HG02623 (cell line): Measurements from ENCODE around the gene FRMD7.
A peak's percentile ranks its signal among the peaks of the same experiment; 100 is the strongest.
"Not testable (repeated sequence)": the region's sequence is repeated elsewhere in the genome, so short reads cannot be mapped to it uniquely, and the experiment has no call there.

ENCODE experiments used
- ATAC-seq: cut with Tn5 transposase; IDR thresholded peaks from one replicate; pipeline ENCODE4 v1.9.1; 2021; ENCODE audit warnings: moderate library complexity; ENCODE audit not compliant: unreplicated experiment

Gene FRMD7

DNA sequence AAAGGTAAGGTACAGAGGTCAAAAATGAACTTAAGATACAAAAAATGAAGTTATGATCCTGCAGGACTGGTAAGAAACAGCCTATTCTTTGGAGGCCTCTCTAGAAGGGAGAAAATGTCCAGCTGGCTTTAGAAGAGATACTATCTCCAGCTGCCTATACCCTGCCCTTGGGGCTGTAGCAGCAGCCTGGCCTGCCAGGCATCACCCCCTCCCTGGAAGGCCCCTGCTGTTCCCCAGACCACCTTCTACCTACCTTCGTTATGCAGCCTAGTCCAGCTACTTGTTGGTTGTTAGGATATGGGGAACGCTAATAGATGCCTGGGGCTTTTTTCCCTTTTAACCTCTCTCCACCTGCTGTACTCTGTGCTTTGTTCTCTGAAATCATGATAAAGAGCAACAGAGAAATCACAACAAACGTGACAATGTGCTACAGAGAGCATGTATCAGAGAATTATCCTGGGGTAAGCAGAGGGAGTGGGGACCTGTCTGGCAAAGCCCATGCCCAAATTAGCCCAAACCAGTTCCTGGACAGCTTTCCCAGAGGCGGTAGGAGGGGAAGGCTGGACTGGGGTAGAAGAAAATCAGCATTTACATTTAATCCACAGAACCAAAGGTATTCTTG is 34.5 kb downstream of the FRMD7 start:
- no peak for ATAC-seq

DNA sequence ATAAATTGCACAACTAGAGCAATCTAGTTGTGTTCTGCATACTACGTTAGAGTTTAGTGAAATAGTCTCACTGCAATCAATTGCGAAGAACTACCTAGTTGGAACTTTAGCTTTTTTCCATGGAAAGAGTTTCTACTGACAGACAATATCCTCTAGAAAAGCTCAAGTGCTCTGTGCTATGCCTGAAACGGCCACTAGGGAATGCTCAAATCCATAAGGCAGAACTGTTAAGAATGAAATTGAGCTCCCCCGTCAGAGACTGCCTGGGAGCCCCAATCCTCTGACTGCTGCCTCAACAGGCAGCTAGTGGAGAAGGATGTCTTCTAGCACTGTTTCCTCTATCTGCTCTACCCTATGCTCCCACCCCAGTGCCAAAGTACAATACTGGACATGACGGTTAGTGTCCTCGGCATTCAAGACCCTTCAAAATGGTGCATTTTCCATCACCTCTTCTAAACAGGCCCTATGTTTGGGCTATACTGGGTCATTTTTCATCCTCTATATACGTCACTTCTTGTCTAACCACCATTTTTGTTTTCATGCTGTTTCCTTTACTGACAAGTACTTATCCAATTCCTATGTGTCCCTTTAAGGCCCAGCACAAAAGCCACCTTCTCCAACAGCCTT is 35.3 kb downstream of the FRMD7 start:
- peak; percentile 77 for ATAC-seq

DNA sequence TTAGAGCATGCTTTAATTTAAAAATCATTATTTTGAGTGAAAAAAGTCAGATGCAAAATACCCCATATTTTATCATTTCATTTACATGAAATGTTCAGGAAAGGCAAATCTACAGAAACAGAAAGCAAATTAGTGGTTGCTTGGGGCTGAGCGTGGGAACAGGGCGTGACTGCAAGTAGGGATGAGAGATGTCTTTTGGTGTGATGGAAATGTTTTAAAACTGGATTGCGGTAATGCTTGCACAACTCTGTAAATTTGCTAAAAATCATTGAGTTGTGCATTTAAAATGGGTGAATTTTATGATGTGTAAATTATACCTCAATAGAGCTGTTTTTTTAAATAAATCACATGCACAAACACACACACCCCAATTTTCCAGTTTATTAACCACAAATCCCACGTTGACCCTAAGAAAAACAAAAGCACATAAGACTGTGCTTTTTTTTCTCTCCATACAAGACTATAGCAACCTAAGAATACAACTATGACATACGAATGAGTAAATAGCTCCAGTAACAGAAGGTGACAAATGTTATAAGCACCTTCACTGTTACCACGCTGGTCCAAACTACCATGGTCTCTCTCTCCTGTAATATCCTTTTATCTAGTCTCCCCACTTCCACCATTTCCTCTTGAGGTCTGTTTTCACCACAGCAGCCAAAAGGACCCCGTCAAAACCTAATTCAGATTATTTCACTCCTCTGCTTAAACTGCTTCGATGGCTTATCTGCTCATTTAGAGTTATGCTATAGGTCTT is 37.2 kb downstream of the FRMD7 start:
- no peak for ATAC-seq

DNA sequence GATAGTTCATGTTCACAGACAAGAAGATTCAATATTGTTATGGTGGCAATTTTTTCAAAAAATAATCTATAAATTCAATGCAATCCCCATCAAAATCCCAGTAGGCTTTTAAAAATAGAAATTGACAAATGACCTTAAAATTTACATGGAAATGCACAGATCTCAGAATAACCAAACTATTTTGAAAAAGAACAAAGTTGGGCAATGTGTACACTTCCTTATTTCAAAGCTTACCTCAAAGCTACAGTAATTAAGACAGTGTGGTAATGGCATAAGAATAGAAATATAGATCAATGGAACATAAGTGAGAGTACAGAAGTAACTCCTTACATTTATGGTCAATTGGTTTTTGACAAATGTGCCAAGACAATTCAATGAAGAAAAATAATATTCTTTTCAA is 39.0 kb downstream of the FRMD7 start:
- ATAC-seq = no peak

DNA sequence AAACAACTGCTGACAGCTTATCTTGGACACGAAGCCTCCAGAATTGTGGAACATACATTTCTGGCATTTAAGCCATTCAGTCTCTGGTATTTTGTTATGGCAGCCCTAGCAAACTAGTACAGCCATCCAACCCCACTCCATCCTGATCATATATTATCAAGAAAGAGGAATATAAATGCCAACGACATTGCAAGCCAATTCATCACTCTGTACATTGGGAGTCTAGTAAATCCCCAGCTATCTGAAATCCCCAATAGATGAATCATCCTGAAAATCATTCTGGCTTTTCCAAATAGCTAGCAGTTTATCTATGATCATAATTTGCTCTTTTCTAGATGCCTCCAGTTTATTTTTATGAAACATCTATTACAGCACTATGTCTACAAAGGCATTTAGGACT is 41.1 kb downstream of the FRMD7 start:
- ATAC-seq = no peak

DNA sequence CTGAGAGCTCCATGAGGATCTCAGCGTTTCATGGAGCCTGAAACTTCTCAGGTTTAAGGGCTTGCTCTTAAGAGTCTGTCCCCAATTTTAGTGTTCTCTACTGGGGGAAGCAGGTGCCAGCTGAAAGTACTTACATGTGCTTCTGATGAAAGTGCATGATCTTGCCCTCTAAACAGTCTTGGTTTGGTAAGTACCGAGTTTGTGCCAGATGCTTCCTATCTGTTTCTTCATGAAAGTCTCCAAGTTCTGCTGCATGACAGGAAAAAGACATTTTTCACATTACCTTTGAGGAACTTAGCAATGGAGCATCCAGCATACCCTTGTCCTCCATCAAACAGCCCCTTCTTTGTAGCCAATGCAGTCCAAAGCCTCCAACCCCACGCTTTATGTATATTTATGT is 42.0 kb downstream of the FRMD7 start:
- no peak for ATAC-seq

DNA sequence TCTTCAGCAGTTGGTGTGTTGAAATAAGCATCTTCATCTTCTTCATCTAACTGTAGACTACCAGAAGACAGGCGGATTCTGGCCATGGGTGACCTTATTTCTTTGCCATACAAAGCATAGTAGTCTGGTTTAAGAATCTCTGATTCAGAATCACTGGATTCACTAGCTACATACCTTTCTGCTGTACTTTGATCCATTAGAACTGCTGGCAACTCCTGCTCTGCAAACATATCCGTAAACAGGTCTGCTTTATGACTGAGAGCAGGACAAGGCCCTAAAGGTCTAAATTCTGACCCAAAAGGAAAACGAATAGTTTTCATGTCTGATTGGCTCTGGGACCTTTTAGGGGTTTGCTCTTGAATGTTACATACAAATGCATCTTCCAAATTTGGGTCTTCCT is 49.9 kb downstream of the FRMD7 start:
- ATAC-seq = no peak

DNA sequence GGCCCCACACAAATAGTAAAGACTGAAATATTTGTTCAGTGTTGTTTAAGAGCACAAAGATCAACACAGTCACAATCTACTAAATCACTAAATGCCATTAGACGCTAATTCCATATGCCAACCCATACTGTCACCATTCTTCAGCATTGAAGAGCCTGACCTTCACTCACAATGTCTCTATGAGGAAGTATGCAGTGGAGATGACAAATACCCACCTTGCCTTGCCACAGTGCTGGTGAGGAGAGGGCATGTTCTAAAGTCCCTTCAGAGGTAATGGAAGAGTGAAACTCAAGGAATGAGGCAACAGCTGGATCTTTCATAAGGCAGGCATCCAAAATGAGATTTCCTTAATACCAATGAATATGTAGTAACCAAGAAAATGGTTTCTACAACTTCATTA is 50.4 kb downstream of the FRMD7 start:
- no peak for ATAC-seq

DNA sequence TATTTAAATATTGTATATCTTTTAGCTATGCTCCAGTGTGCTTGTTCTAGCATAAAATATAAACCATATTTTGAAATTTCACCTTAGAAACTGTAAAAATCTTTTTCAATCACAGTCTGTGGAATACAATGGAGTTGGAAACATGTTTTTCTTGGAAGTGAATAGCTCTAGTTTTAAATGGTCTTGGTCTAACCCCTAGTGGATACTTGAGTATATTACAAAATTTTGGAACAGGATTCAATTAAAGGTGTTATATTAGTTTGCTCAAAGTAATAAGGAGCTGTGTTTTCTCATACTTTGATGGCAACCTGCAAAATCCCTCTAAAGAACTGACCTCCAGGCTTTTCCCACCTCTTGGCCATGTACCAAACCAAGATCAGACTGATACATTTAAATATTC is 56.6 kb downstream of the FRMD7 start:
- no peak for ATAC-seq

DNA sequence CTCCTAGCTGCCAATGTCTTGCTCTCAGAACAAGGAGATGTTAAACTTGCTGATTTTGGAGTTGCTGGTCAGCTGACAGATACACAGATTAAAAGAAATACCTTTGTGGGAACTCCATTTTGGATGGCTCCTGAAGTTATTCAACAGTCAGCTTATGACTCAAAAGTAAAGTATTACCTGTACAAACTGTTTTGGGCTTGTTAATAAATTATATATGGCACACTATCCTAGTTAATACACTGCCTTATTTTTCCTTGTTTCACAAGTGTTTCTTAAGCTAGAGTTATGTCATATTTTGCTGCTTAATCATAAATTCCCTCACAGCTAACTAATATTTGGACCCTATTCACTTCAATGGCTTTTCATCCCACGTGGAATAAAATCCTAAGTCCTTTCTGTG is 59.4 kb downstream of the FRMD7 start:
- ATAC-seq = no peak

DNA sequence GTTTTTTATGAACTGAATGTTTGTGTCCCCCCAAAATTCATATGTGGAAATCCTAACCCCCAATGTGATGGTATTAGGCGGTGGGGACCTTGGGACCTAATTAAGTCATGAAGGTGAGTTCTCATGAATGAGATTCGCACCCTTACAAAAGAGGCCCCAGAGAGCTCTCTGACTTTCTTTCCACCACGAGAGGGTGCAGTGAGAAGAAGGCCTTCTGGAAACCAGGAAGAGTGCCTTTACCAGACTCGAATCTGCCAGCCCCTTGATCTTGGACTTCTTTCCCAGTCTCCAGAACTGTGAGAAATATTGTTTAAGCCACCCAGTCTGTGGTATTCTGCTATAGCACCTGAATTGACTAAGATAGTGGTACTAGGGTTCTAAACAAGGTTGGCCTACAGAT is 64.0 kb downstream of the FRMD7 start:
- no peak for ATAC-seq

DNA sequence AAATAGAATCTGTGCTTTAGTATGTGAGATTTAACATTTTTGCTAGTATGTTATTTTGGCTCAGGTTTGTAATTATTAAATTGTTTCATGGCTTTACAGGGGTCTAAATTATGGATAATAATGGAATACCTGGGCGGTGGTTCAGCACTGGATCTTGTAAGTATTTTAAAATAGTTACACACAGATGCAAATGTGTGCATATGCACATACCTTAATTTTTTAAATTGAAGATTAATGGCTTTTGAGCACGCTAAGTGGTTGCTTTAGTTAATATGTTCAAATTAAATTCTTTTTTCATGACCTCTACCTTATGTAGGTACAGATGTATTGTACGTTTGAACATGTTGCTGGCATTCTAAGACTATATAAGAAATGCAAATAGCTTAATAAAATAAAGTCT is 64.5 kb downstream of the FRMD7 start:
- no peak for ATAC-seq

DNA sequence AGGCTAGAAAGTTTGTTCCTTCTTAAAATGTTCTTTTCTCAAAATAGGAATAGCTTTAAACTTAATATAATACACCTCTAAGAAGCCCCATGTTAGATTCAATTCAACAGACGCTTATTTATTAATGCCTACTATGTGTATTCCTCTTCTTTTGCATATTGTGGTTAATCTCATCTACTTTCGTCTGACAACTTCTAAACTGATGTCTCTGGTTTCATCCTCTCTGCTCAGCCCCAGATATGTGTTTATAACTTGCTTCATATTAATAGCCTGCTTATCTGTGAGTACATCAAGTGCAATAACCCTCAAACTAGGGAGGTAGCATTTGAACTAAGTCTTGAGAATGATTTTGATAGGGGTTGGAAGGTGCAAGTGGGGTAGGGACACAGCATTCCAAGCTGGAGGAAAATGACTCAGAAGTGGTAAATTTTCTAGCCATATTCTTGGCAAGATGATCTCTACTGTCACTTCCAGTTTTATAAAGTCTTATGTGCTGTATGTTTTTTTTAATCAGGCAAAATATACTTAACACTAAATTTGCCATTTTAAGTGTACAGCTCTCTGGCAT is 67.8 kb downstream of the FRMD7 start:
- ATAC-seq = no peak

DNA sequence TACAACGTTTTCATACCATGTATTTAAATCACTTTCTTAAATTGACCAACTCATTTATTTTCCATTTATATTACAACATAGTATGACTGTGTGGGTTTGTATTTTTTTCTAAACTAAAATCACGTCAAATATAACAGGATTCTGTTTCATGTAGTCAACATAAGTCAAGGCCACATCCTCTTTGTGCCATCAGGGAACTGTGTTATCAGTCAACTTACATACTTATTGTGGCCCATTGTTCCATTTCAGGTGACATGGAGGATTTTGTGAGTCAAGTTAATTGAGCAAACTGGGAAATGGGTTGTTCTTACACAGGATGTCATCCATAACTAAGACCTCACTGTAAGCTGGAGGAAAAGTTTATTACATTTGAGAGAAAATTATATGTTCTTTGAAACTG is 68.8 kb downstream of the FRMD7 start:
- no peak for ATAC-seq

DNA sequence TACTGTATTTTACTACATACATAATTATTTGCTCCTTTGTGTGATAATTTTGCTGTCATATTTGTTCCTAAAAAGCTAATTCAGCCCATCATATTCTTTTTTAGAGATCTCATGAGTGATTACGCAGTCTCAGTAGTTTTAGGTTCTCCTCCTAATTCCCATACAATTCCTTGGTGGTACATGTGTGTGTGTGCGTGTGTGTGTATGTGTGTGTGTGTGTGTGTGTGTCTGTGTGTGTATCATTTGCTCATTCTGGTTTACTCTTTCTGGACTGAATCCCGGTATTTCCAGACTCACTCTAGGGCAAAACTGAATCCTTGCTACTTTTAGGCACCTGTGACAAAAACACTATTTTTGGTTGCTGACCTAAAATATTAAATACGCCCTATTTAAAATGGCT is 69.8 kb downstream of the FRMD7 start:
- ATAC-seq = no peak

DNA sequence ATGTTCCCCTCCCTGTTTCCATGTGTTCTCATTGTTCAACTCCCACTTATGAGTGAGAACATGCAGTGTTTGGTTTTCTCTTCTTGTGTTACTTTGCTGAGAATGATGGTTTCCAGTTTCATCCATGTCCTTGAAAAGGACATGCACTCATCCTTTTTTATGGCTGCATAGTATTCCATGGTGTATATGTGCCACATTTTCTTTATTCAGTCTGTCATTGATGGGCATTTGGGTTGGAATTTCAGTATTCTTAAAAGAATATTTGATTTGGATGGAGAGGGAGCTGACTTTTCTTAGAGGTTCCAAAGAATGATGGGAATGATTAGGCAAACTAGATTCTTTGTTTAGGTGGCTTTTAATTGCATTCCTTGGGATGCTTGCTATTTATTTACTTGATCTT is 76.0 kb downstream of the FRMD7 start:
- not testable (repeated sequence) for ATAC-seq

DNA sequence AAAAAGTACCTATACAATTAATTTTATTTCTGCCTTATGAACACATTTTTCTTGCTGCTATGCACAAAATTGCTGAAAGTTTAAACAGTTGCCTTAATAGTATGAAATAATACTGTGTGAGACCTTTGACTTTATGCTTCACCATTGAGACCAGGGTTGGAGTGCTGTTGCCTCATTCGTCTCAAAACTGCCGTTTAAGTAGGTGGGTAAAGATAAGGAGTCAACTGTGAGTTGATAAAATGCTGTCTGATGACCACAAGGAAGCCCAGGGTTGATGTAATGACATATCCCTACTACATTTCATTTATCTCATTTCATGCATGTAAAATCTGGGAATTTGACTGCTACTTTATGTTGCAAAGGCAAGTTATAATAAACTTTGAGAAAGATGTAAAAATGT is 81.3 kb downstream of the FRMD7 start:
- no peak for ATAC-seq

DNA sequence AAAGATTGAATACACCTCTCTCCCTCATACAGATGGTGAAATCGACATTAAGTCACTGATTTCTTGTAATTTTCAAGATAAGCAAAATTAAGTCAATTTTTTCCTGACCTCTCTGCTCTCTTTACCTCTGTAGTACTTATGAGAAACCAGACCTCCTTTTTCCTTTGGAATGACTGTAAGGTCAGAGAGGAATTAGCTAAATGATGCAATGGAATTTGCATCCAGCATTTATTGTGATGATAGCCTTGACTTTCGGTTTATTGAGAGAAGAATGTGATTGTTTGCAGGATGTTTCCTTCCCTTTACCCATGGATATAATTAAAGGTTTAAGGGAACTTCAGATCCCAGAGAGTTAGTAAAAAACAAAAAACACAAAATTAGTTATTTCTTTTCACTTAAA is 82.4 kb downstream of the FRMD7 start:
- no peak for ATAC-seq

DNA sequence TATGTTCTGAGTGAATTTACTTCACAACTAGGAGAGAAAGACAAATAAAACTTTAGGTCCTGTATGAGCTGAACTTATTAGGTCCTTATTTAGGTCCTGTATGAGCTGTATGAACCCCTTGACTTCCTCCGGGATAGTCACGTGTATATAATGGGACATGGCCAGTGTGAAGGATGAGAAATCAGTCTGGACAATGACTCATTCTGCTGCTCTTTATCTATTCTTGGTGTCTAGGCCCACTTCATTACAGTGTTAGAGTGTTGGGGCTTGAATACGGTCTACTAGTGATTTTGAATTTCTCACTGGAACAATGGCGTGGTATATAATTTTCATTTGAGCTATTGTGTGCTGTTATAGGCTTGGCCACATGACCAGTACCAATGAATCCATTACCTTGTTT is 82.9 kb downstream of the FRMD7 start:
- no peak for ATAC-seq

DNA sequence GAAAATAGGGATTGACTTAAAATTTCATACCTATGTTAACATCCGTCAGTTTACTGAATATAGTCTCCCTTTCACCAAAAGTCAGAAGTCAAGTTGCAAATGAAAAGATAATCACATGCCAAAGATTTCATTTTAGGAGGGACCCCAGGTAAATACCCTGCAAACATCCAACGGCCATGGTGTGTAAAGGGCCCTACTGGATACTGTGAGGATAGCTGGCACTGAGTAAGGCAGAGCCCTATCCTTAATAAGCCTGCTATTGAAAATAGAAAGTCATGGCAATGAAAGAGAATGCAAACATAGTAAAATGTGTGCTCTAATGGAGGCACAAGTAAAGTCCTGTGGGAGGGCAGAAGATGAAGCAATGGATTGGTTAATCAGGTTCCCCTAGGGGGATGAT is 83.8 kb downstream of the FRMD7 start:
- no peak for ATAC-seq

DNA sequence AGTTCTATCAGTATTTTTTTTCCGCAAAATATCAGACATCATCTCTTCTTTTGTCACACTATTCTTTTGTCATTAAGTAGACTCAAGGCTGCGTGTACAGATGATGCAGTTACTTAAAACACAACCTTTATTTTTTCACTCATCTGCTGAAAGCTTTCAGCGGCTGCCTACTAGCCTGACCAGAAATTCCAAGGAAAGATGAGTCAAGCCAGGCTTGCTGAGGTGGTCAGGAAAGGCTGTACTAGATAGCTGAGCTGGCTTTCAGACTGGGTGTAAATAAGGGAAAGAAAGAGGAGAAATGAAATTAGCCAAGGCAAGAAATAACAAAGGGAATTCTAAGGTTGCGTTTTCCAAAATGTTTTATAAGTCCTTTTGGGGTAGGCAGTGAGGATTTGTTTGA is 86.8 kb downstream of the FRMD7 start:
- no peak for ATAC-seq

DNA sequence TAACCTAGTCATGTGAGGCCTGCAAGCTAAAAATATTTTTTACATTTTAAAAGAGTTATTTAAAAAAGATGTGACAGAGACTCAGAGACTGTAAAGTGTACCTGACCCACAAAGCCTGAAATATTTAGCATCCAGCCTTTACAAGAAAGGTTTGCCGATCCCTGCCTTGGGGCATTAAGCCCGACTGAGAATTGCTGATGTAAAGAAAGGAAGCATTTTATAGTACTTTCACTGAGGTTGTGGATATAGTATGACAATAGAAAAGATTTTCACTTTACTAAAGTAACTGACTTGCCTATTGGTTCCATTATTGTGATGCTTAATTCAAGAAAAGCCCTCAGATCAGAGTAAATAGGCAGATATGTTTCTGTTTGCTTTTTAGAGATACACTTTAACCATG is 87.8 kb downstream of the FRMD7 start:
- no peak for ATAC-seq
